PC-9 (cell line): ENCODE data around the gene TCL1B. TPM values are rescaled to one million over a fixed set of nuclear protein-coding genes. Genes with fewer than 3 reads are reported as not detected.

Experiments used
- BruUV-seq: library from RNA; stranded (reverse); fragments of 400-500 nt; replicated peaks from 2 replicates; lab custom pipeline; 2021; lab: Mats Ljungman, UMichigan
- CTCF ChIA-PET: fragments of 300-600 bp; sonication (Branson Sonifier 250); formaldehyde crosslinking; loops from one replicate; lab custom pipeline; 2022; ENCODE audit warnings: antibody characterized with exemption; lab: Charles Lee
- POLR2A ChIA-PET: fragments of 300-600 bp; sonication (Branson Sonifier 250); formaldehyde crosslinking; loops from one replicate; lab custom pipeline; 2022; ENCODE audit warnings: antibody characterized with exemption; ENCODE audit not compliant: unreplicated experiment; lab: Charles Lee
- DNase-seq, 2 experiments: peaks; one replicate each; pipeline versions ENCODE4 v3.0.0 to v3.0.0-alpha.2; 2015 to 2022; ENCODE audit warnings: mixed read lengths in 1 of 2
- H2AFZ ChIP-seq: fragments of 200-600 bp; sonication (generic); 2 replicates; pipeline ENCODE4 v1.8.1; 2017; ENCODE audit warnings: antibody characterized with exemption
- H3F3A ChIP-seq: fragments of 200-600 bp; sonication (generic); 2 replicates; pipeline ENCODE4 v1.8.1; 2017; ENCODE audit warnings: antibody characterized with exemption, mild to moderate bottlenecking, low read depth; ENCODE audit not compliant: insufficient read depth
- H3K27ac ChIP-seq: fragments of 200-600 bp; sonication (generic); 2 replicates; pipeline ENCODE4 v1.6.1; 2016; ENCODE audit warnings: mixed run types
- H3K27me3 ChIP-seq: fragments of 200-600 bp; sonication (generic); 2 replicates; pipeline ENCODE4 v1.6.1; 2016; ENCODE audit warnings: low read depth, mixed run types; ENCODE audit not compliant: insufficient read depth
- H3K36me3 ChIP-seq: fragments of 200-600 bp; sonication (generic); 2 replicates; pipeline ENCODE4 v1.6.1; 2016; ENCODE audit warnings: low read depth, mixed run types
- H3K4me1 ChIP-seq: fragments of 200-600 bp; sonication (generic); replicated peaks from 2 replicates; pipeline ENCODE4 v1.6.1; 2016; ENCODE audit warnings: mixed run types; ENCODE audit not compliant: insufficient read depth
- H3K4me2 ChIP-seq: fragments of 200-600 bp; sonication (generic); 2 replicates; pipeline ENCODE4 v1.6.1; 2017; ENCODE audit warnings: mixed run types
- H3K4me3 ChIP-seq: fragments of 200-600 bp; sonication (generic); 2 replicates; pipeline ENCODE4 v1.6.1; 2016; ENCODE audit warnings: mixed run types
- H3K79me2 ChIP-seq: fragments of 200-600 bp; sonication (generic); 2 replicates; pipeline ENCODE4 v1.6.1; 2017; ENCODE audit warnings: low read depth, mixed run types
- H3K9me2 ChIP-seq: fragments of 200-600 bp; sonication (generic); 2 replicates; pipeline ENCODE4 v1.8.1; 2017; ENCODE audit warnings: mild to moderate bottlenecking; ENCODE audit not compliant: insufficient read depth
- H3K9me3 ChIP-seq: fragments of 200-600 bp; sonication (generic); 2 replicates; pipeline ENCODE4 v1.8.1; 2016; ENCODE audit warnings: low read depth; ENCODE audit not compliant: insufficient read depth
- H4K20me1 ChIP-seq: fragments of 200-600 bp; sonication (generic); 2 replicates; pipeline ENCODE4 v1.8.1; 2017; ENCODE audit not compliant: insufficient read depth
- CTCF ChIP-seq: fragments of 200-600 bp; sonication (generic); conservative IDR thresholded peaks from 2 replicates; pipeline ENCODE4 v1.6.1; 2017; ENCODE audit warnings: mixed run types, antibody characterized with exemption, mild to moderate bottlenecking, moderate library complexity
- EZH2 ChIP-seq: fragments of 200-600 bp; sonication (generic); IDR thresholded peaks from 2 replicates; pipeline ENCODE4 v1.8.0; 2017; ENCODE audit warnings: antibody characterized with exemption, low read depth
- intact Hi-C: fragments of 100-400 bp; cut with micrococcal nuclease; formaldehyde crosslinking; loops from one replicate; pipeline ENCODE4 v1.10.0; 2022; ENCODE audit not compliant: unreplicated experiment
- total RNA-seq: library from RNA; stranded (reverse); gene quantifications from 2 replicates; pipeline ENCODE4 v1.2.3, GENCODE V29; 2021

The TCL1B gene
- total RNA-seq, 1 experiment from 2014 or later: not detected

DNA sequence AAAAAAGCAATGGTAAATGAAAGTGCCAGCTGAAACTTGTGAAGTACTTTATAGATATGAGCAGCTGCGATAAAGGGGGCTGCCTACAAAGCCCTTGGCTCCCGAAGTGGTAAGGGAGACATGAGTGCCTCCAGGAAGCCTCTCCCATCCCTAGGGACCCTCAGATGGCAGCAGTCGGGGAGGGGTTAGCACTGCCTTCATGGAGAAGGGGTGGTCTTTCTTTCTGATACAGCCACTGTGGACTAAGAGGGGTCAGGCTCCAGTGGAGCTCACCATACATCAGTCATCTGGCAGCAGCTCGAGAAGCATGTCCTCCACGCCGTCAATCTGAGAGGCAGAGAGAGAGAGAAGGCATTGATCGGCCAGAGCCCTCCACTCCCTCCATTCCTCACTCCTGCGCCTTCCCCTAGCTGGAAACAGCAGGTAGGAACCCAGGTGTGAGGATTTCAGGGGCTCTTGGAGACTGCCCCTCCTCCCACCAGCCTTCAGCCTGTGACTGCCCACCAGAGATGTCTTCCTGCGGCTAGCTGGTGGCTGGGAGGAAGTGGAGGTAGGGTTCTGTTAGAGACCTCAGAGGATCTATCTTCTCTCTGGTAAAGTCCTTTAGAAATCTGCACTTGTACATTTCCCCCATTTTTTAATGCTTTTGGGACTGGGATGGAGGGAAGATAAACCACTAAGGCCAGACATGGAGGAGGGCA is 25.4 kb downstream of the TCL1B start:
- CTCF ChIA-PET: no interaction called here

DNA sequence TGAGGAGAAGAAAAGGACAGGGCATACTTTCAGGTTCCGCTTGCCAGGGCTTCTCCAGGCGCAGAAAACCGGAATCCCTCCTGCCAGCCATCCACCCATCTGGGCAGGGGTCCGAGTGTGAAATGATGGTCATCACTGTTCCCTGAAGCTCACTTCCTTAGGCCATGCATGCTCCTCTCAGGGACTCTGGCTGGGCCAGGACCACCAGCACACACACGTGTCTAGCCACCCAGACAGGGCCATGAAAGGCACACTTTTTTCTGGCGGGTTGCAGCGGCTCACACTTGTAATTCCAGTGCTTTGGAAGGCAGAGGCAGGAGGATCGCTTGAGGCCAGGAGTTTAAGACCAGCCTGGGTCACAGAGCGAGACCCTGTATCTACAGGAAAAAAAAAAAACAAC is 26.2 kb downstream of the TCL1B start:
- POLR2A ChIA-PET: no interaction called here
- H3K4me1 ChIP-seq: no peaks in the 10 kb centered on the region
- DNase-seq: no peak
- H3K79me2 ChIP-seq: no peaks in the 10 kb centered on the region
- no peak overlapping the region for H3K4me2 ChIP-seq
- intact Hi-C loops: no loop called here
- no peaks in the 10 kb centered on the region for H4K20me1 ChIP-seq
- no peaks in the 10 kb centered on the region for H3F3A ChIP-seq
- CTCF ChIA-PET: no interaction called here
- H3K4me3 ChIP-seq: no peak overlapping the region
- BruUV-seq: no TSS peak
- no peaks in the 10 kb centered on the region for H3K36me3 ChIP-seq
- no peak overlapping the region for H3K27ac ChIP-seq
- H2AFZ ChIP-seq: no peak overlapping the region
- no peaks in the 10 kb centered on the region for H3K9me2 ChIP-seq
- TF ChIP-seq CTCF: no peak
- no peak for TF ChIP-seq EZH2
- peaks cover 43% of the 10 kb centered on the region for H3K27me3 ChIP-seq
- H3K9me3 ChIP-seq: no peaks in the 10 kb centered on the region

More for the DNA sequence above, 25.4 kb downstream of the TCL1B start:
- no peaks in the 10 kb centered on the region for H3K9me3 ChIP-seq
- H3K9me2 ChIP-seq: no peaks in the 10 kb centered on the region
- intact Hi-C loops: no loop called here
- no peak for DNase-seq
- H3K27ac ChIP-seq: no peak overlapping the region
- no peaks in the 10 kb centered on the region for H3K36me3 ChIP-seq
- no peak overlapping the region for H2AFZ ChIP-seq
- H3K27me3 ChIP-seq: peaks cover 47% of the 10 kb centered on the region
- no peaks in the 10 kb centered on the region for H3F3A ChIP-seq
- TF ChIP-seq EZH2: no peak
- TF ChIP-seq CTCF: no peak
- no peaks in the 10 kb centered on the region for H3K4me1 ChIP-seq
- POLR2A ChIA-PET: no interaction called here
- BruUV-seq: no TSS peak
- H3K4me3 ChIP-seq: no peak overlapping the region
- no peak overlapping the region for H3K4me2 ChIP-seq
- H3K79me2 ChIP-seq: no peaks in the 10 kb centered on the region
- no peaks in the 10 kb centered on the region for H4K20me1 ChIP-seq

GRCh38 chr14:95713596-95714371 is 27.6 kb downstream of the TCL1B start, which contains the start of gene TCL1A:
TSS of gene TCL1A (minus strand) at chr14:95714125. CDS start at chr14:95714066, 59 bp downstream.
- ChIA-PET POLR2A (no interaction called here), CTCF (no interaction called here)
- Histone ChIP-seq H3K9me2 (no peaks in the 10 kb centered on the region), H3F3A (no peaks in the 10 kb centered on the region), H3K79me2 (no peaks in the 10 kb centered on the region), H3K27ac (no peak within 1 kb of the TSS), H3K9me3 (no peaks in the 10 kb centered on the region), H2AFZ (no peak within 1 kb of the TSS), H3K27me3 (peaks cover 37% of the 10 kb centered on the region), H3K4me2 (no peak within 1 kb of the TSS), H3K36me3 (no peaks in the 10 kb centered on the region), H3K4me1 (no peaks in the 10 kb centered on the region), H4K20me1 (no peaks in the 10 kb centered on the region), H3K4me3 (no peak within 1 kb of the TSS)
- TF ChIP-seq EZH2 (no peak), CTCF (no peak)
- DNase-seq: no peak
- BruUV-seq: no TSS peak
- intact Hi-C loops: no loop called here
